Measurements from ENCODE around the gene NLRX1.
"Not testable (repeated sequence)": the region's sequence is repeated elsewhere in the genome, so short reads cannot be mapped to it uniquely, and the experiment has no call there.

Gene NLRX1

GRCh38 chr11:119185981-119186634 lies 17.6 kb downstream of the NLRX1 start:
- DNase-seq (ENCODE audit: low spot score), result no peak

GRCh38 chr11:119187123-119187892 lies 18.8 kb downstream of the NLRX1 start:
- DNase-seq (ENCODE audit: low spot score), result no peak

- DNase-seq (ENCODE audit: low spot score), result no peak
Observed at GRCh38 chr11:119188067-119188466, 19.5 kb downstream of the NLRX1 start.

- no peak for DNase-seq (ENCODE audit: low spot score)
Observed at GRCh38 chr11:119188887-119189286, 20.4 kb downstream of the NLRX1 start.

GRCh38 chr11:119189393-119189792 lies 20.9 kb downstream of the NLRX1 start:
- DNase-seq (ENCODE audit: low spot score), result no peak

GRCh38 chr11:119190531-119190930 lies 22.0 kb downstream of the NLRX1 start:
- DNase-seq (ENCODE audit: low spot score), result no peak

- DNase-seq (ENCODE audit: low spot score), result not testable (repeated sequence)
Observed at GRCh38 chr11:119191265-119191664, 22.7 kb downstream of the NLRX1 start.

- DNase-seq (ENCODE audit: low spot score), result no peak
Observed at GRCh38 chr11:119192111-119192510, 23.6 kb downstream of the NLRX1 start.

GRCh38 chr11:119193001-119193400 lies 24.5 kb downstream of the NLRX1 start:
- no peak for DNase-seq (ENCODE audit: low spot score)

GRCh38 chr11:119193626-119194025 lies 25.1 kb downstream of the NLRX1 start:
- DNase-seq (ENCODE audit: low spot score), result no peak

- no peak for DNase-seq (ENCODE audit: low spot score)
Observed at GRCh38 chr11:119194811-119195440, 26.4 kb downstream of the NLRX1 start.

- DNase-seq (ENCODE audit: low spot score), result no peak
Observed at GRCh38 chr11:119195680-119196079, 27.2 kb downstream of the NLRX1 start.

- peak; percentile 85 for DNase-seq (ENCODE audit: low spot score)
Observed at GRCh38 chr11:119196833-119197483, 28.4 kb downstream of the NLRX1 start.

GRCh38 chr11:119198925-119199324 lies 30.4 kb downstream of the NLRX1 start:
- no peak for DNase-seq (ENCODE audit: low spot score)

- DNase-seq (ENCODE audit: low spot score), result not testable (repeated sequence)
Observed at GRCh38 chr11:119201236-119201635, 32.7 kb downstream of the NLRX1 start.

GRCh38 chr11:119202554-119202953 lies 34.0 kb downstream of the NLRX1 start:
- DNase-seq (ENCODE audit: low spot score), result no peak

- no peak for DNase-seq (ENCODE audit: low spot score)
Observed at GRCh38 chr11:119204066-119204465, 35.5 kb downstream of the NLRX1 start.

- no peak for DNase-seq (ENCODE audit: low spot score)
Observed at GRCh38 chr11:119205080-119205479, 36.6 kb downstream of the NLRX1 start.

GRCh38 chr11:119205574-119206510 lies 37.3 kb downstream of the NLRX1 start, which contains the start of gene CBL:
Gene CBL (plus strand): TSS chr11:119206339. CDS start chr11:119206418, 79 bp downstream.
- DNase-seq (ENCODE audit: low spot score), result peak; percentile 91

GRCh38 chr11:119206511-119207414 lies 38.2 kb downstream of the NLRX1 start:
- DNase-seq (ENCODE audit: low spot score), result no peak
